ENCODE measurements around the gene CDC42BPB. TPM values are rescaled to one million over a fixed set of nuclear protein-coding genes. Genes with fewer than 3 reads are reported as not detected.

The CDC42BPB gene
- total and polyA plus RNA-seq, 12 donors, result 29.6 to 83.6 (median 69.3) TPM

- no peak for DNase-seq
- intact Hi-C loops (cut with DNase I), result loop anchor here in 1 of 10 donors (5.0 kb wide), 1 partner anchor 208 kb away; no protein-coding TSS in a partner anchor
- Histone ChIP-seq H3K9me3 (no peaks in the 10 kb centered on the region), H3K27ac (no peak overlapping the region), H3K4me1 (peaks cover 0 to 8% (median 0%) of the 10 kb centered on the region in 9 donors), H3K27me3 (peaks cover 0 to 51% (median 42%) of the 10 kb centered on the region in 7 donors), H3K4me3 (no peak overlapping the region), H3K36me3 (no peaks in the 10 kb centered on the region)
- TF ChIP-seq CTCF (IDR thresholded peaks at IDR 0.05), result peak in 3 of 9 donors; percentile 4 to 12 (median 5)
- ATAC-seq, result no peak
- 73% methylated on average over 24 of the region's 24 CpGs for WGBS, 2 donors
Measured at GRCh38 chr14:103085106-103086091, 28.1 kb upstream of the CDC42BPB start.

GRCh38 chr14:103084021-103084919, 26.9 kb upstream of the CDC42BPB start, which contains the start of gene LBHD2:
TSS of gene LBHD2 (plus strand) at chr14:103084210. CDS start at chr14:103086013, 1,803 bp downstream.
- peak in 4 of 8 donors; percentile 24 to 56 (median 29) for ATAC-seq
- DNase-seq, result no peak
- Histone ChIP-seq H3K4me1 (peaks cover 0 to 8% (median 0%) of the 10 kb centered on the region in 9 donors), H3K36me3 (no peaks in the 10 kb centered on the region), H3K27me3 (peaks cover 0 to 51% (median 42%) of the 10 kb centered on the region in 7 donors), H3K27ac (no peak within 1 kb of the TSS), H3K4me3 (peak within 1 kb of the TSS in 6 of 10 donors; percentile 11 to 27 (median 14)), H3K9me3 (no peaks in the 10 kb centered on the region)
- WGBS, 2 donors, result 17 to 21% methylated on average over 50 to 61 of the region's 61 CpGs
- intact Hi-C loops (cut with DNase I), result loop anchor here in 1 of 10 donors (5.0 kb wide), 1 partner anchor 208 kb away; no protein-coding TSS in a partner anchor
- TF ChIP-seq CTCF (IDR thresholded peaks at IDR 0.05), result no peak

GRCh38 chr14:103081951-103082350, 24.6 kb upstream of the CDC42BPB start:
- H3K36me3 ChIP-seq, result no peaks in the 10 kb centered on the region
- no peaks in the 10 kb centered on the region for H3K9me3 ChIP-seq
- intact Hi-C loops (cut with DNase I), result loop anchor here in 1 of 10 donors (5.0 kb wide), 1 partner anchor 210 kb away; no protein-coding TSS in a partner anchor
- no peak overlapping the region for H3K27ac ChIP-seq
- no peak for ATAC-seq
- peaks cover 0 to 8% (median 0%) of the 10 kb centered on the region in 9 donors for H3K4me1 ChIP-seq
- TF ChIP-seq CTCF (IDR thresholded peaks at IDR 0.05), result no peak
- H3K27me3 ChIP-seq, result peaks cover 0 to 50% (median 34%) of the 10 kb centered on the region in 7 donors
- 95 to 99% methylated on average over 2 of the region's 2 CpGs for WGBS, 2 donors
- no peak for DNase-seq
- H3K4me3 ChIP-seq, result no peak overlapping the region
